ENCODE measurements around the gene TMEM132A.

Gene TMEM132A

DNA sequence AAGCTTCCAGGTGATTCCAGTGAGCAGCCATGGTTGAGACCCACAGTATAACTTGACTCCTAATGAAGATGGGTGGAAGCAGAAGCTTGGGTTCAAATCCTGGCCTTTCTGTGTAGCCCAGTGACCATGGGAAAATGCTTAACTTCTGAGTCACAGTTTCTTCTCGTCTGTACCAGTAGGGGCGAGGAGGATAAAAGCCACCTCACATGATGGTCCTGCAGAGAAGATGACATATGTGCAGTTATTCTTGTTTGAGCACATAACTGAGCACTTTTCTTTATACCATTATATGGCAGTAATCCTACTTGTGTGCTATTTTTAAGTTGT, 5.4 kb upstream of the TMEM132A start:
- TF ChIP-seq, protein P1, sequence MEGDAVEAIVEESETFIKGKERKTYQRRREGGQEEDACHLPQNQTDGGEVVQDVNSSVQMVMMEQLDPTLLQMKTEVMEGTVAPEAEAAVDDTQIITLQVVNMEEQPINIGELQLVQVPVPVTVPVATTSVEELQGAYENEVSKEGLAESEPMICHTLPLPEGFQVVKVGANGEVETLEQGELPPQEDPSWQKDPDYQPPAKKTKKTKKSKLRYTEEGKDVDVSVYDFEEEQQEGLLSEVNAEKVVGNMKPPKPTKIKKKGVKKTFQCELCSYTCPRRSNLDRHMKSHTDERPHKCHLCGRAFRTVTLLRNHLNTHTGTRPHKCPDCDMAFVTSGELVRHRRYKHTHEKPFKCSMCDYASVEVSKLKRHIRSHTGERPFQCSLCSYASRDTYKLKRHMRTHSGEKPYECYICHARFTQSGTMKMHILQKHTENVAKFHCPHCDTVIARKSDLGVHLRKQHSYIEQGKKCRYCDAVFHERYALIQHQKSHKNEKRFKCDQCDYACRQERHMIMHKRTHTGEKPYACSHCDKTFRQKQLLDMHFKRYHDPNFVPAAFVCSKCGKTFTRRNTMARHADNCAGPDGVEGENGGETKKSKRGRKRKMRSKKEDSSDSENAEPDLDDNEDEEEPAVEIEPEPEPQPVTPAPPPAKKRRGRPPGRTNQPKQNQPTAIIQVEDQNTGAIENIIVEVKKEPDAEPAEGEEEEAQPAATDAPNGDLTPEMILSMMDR (conservative IDR thresholded peaks at IDR 0.05): no peak
- H3K27ac ChIP-seq: no peak overlapping the region

DNA sequence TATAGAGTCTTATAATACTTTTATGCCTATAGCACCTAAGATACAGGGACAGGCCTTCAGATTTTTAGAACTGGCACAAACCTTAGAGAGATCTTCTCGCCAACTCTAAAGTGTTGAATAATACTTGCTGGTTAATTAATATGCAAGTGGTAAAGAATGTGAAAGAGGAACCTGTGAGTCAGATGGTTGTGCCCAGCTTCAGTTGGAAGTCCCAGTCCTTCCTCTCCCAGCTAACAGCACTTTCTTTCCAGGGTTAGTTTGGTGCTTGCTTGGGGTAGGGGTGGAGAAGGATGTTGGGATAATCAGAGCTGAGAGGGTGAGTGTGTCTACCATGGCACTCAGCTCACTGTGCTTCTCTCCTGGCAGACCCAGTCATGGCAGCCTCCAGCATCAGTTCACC, 4.9 kb upstream of the TMEM132A start:
- TF ChIP-seq, protein P1 (conservative IDR thresholded peaks at IDR 0.05): no peak

DNA sequence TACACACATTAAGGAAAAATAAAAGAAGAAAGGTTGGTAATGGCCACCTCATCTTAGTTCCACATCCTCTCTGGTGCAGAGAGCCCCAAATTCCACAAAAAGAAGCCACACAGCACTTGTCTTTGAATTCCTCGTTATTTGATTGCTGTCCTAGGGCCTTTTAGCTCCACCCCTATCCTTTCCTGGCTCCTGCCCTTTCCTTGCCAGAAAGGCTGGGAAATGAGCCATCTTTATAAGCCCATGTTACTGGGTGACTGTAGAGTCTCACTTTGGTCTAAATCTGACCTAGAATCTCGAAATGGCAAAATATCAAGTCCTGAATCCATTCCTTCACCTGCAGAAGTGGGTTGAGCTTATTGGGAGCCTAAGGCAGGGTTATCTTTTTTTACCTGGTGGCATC, 4.3 kb upstream of the TMEM132A start:
- H3K27ac ChIP-seq: no peak overlapping the region

More for the DNA sequence above, 4.9 kb upstream of the TMEM132A start:
- no peak overlapping the region for H3K27ac ChIP-seq

DNA sequence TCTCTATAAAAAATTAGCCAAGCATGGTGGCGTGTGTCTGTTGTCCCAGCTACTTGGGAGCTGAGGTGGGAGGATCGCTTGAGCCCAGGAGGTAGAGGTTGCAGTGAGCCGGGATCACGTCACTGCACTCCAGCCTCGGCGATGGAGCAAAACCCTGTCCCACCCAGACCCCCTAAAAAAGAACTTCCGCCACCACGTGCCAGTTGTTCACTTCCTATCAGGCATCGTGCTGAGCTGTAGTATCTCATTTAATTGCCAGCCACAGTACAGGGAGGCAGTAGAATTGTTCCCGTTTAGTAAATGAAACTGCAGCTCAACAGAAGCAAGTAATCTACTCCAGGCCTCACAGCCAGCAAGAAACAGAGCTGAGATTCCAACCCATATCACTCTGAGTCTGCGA, 3.0 kb upstream of the TMEM132A start:
- H3K27ac ChIP-seq: no peak overlapping the region
- TF ChIP-seq, protein P1 (conservative IDR thresholded peaks at IDR 0.05): no peak

More for the DNA sequence above, 4.3 kb upstream of the TMEM132A start:
- TF ChIP-seq, protein P1 (conservative IDR thresholded peaks at IDR 0.05): no peak

DNA sequence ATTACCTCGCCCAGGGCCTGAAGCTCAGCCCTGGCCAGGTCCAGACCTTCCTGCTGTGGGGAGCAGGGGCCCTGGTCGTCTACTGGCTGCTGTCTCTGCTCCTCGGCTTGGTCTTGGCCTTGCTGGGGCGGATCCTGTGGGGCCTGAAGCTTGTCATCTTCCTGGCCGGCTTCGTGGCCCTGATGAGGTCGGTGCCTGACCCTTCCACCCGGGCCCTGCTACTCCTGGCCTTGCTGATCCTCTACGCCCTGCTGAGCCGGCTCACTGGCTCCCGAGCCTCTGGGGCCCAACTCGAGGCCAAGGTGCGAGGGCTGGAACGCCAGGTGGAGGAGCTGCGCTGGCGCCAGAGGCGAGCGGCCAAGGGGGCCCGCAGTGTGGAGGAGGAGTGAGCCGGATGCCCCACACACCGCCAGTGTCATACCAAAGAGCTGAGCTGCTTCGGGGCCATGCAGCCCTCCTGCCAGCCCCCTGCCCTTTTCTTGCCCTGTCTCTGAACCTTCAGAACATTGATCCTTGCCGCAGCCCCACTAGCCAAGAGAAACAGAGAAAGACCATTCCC, 2.4 kb upstream of the TMEM132A start:
- TF ChIP-seq, protein P1 (conservative IDR thresholded peaks at IDR 0.05): no peak
- H3K27ac ChIP-seq: no peak overlapping the region

DNA sequence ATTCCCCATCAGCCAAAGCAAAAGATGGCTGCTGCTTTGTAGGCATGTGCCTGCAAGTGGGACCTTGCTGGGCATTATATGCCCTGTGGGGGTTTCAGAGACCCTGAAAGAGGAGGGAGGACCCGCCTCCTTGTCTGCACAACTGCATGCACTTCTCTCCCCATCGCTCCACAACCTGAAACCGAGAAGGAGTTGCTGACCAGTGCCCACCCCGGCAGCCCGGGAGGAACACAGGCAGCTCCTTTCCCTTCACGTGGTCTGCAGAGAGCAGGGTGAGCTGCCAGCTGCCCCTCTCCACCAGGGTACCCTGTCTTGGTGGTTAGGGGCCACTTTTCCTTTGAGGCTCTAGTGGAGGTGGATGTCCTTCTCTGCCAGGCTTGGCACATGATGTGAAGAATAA, 1.4 kb upstream of the TMEM132A start:
- TF ChIP-seq, protein P1 (conservative IDR thresholded peaks at IDR 0.05): no peak
- H3K27ac ChIP-seq: no peak overlapping the region

DNA sequence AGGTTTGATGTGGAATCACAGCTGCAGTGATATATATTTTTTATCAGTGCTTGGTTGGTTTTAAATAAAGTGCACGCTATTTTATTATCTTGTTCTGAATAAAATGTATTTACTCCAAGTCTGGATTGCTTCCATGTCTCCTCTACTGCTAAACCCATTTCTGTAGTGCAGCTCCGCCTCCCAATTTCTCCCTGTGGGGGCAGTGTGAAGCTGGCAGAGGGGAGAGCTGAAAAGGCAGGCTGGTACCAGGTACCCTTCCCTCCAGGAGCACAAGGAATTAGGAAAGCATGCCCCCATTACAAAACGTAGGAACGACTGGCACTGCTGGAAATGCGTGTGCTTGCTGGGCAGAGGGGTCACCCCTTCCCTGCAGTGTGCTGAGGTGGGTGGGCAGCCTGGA, 934 bp upstream of the TMEM132A start:
- peak overlapping the region; percentile 69; the same call in 1 of the 2 replicates for H3K27ac ChIP-seq

More for the DNA sequence above, 934 bp upstream of the TMEM132A start:
- TF ChIP-seq, protein P1 (conservative IDR thresholded peaks at IDR 0.05): no peak

All from VCaP (cell line).